ENCODE data around the gene FARP1.

- TF ChIP-seq TARDBP (CRISPR knock-in tag; IDR thresholded peaks at IDR 0.05) (no peak), ZNF766 (CRISPR knock-in tag; IDR thresholded peaks at IDR 0.05; ENCODE audit: borderline replicate concordance) (no peak), ZNF609 (CRISPR knock-in tag; IDR thresholded peaks at IDR 0.05; ENCODE audit: borderline replicate concordance) (no peak), ZNF597 (CRISPR knock-in tag; IDR thresholded peaks at IDR 0.05) (no peak), EP300 (IDR thresholded peaks at IDR 0.05; ENCODE audit: low read depth in 2 of 2, low read length in 2 of 2) (no peak), EP300 (CRISPR knock-in tag; IDR thresholded peaks at IDR 0.05; ENCODE audit: borderline replicate concordance) (no peak), ZSCAN29 (CRISPR knock-in tag; conservative IDR thresholded peaks at IDR 0.05) (no peak), PRDM15 (CRISPR knock-in tag; IDR thresholded peaks at IDR 0.05) (no peak), CBFB (CRISPR knock-in tag; IDR thresholded peaks at IDR 0.05) (no peak), NFE2L2 (IDR thresholded peaks at IDR 0.05; ENCODE audit: low read length) (no peak), PHF21A (CRISPR knock-in tag; IDR thresholded peaks at IDR 0.05) (no peak)
- TF ChIP-seq, protein P1, sequence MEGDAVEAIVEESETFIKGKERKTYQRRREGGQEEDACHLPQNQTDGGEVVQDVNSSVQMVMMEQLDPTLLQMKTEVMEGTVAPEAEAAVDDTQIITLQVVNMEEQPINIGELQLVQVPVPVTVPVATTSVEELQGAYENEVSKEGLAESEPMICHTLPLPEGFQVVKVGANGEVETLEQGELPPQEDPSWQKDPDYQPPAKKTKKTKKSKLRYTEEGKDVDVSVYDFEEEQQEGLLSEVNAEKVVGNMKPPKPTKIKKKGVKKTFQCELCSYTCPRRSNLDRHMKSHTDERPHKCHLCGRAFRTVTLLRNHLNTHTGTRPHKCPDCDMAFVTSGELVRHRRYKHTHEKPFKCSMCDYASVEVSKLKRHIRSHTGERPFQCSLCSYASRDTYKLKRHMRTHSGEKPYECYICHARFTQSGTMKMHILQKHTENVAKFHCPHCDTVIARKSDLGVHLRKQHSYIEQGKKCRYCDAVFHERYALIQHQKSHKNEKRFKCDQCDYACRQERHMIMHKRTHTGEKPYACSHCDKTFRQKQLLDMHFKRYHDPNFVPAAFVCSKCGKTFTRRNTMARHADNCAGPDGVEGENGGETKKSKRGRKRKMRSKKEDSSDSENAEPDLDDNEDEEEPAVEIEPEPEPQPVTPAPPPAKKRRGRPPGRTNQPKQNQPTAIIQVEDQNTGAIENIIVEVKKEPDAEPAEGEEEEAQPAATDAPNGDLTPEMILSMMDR (CRISPR knock-in tag; IDR thresholded peaks at IDR 0.05) = no peak
- TF ChIP-seq, protein P2, sequence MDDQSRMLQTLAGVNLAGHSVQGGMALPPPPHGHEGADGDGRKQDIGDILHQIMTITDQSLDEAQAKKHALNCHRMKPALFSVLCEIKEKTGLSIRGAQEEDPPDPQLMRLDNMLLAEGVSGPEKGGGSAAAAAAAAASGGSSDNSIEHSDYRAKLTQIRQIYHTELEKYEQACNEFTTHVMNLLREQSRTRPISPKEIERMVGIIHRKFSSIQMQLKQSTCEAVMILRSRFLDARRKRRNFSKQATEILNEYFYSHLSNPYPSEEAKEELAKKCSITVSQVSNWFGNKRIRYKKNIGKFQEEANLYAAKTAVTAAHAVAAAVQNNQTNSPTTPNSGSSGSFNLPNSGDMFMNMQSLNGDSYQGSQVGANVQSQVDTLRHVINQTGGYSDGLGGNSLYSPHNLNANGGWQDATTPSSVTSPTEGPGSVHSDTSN (CRISPR knock-in tag; IDR thresholded peaks at IDR 0.05; ENCODE audit: borderline replicate concordance) = no peak
Measured at GRCh38 chr13:98240135-98240534, 97.2 kb downstream of the FARP1 start.

Data from HepG2 (cell line).